Endometrial microvascular endothelial cells (primary cell): ENCODE results near the gene AKR1C1. TPM values are rescaled to one million over a fixed set of nuclear protein-coding genes. Genes with fewer than 3 reads are reported as not detected.
"Not testable (repeated sequence)": the region's sequence is repeated elsewhere in the genome, so short reads cannot be mapped to it uniquely, and the experiment has no call there.

Experiments
- in situ Hi-C: cut with HindIII; loops from 2 replicates; pipeline ENCODE4 v1.10.0; 2017; ENCODE audit warnings: low sequenced_read_pairs, low pct_unique_long_range_greater_than_20kb; ENCODE audit errors: inconsistent ontology term
- total RNA-seq: library from RNA; depleted of rRNA; stranded (reverse); fragments of >200 nt; gene quantifications from one replicate; pipeline ENCODE4 v1.2.3, GENCODE V29; 2015; ENCODE audit errors: inconsistent ontology term

Gene AKR1C1
- total RNA-seq, result under 0.01 TPM

GRCh38 chr10:4962876-4963814, at the start of gene AKR1C1:
AKR1C1 (plus strand) TSS chr10:4963415; CDS start chr10:4963445, 30 bp downstream.
- in situ Hi-C loops, result not testable (repeated sequence)

DNA sequence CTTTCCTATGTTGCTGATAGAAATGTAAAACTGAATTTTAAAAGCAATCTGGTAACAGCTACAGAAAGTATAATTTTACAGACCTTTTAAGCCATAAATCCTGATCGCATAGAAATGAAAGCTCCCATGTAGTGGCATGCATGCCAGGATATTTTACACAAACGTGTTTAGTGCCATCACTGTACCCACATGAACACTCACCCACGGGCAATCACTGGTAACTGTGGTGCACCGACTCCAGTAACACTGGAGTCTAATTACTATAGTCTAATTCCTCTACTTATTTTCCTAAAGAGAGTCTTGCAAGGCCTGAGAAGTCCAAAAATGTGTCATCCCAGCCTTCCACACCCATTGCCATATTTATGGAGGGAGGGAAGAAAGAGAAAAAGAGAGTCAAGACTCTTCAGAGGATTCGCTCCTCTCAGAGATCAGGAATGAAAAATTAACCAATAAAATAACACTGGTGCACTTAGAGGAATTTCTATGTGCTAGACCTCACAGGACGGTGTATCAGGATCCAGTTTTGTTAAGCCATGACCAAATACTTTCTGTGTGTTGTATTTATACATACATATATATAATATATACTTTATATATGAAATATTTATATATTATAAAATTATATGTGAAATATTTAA, 48.9 kb upstream of the AKR1C1 start:
- in situ Hi-C loops, result no loop called here

DNA sequence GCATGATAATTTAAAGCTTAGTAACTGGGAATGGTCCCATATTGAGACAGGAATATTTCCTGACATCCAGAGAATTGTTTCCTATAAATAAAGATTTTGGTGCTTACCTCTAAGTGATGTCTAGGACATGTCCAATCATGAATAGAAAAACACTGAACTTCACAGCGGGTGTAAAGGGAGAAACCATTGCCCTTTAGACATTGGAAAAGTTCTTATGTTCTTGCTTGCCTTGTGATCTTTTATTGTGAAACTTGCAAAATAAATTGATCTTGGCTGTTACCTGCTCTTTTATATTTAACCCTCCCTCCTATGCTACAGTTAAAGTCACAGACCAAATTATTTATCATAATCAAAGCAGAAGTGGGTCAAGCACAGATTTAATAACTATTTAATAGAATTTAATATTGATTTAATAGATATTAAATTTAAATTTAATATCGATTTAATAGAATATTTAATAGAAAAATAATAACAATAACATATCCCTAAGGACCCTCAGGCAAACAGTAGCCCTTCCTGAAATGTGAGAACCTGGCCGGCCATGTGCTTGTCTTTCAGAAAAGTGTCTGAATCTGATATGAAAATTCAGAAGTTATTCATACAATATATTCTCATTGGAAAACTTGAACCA, 47.0 kb upstream of the AKR1C1 start:
- in situ Hi-C loops, result no loop called here

DNA sequence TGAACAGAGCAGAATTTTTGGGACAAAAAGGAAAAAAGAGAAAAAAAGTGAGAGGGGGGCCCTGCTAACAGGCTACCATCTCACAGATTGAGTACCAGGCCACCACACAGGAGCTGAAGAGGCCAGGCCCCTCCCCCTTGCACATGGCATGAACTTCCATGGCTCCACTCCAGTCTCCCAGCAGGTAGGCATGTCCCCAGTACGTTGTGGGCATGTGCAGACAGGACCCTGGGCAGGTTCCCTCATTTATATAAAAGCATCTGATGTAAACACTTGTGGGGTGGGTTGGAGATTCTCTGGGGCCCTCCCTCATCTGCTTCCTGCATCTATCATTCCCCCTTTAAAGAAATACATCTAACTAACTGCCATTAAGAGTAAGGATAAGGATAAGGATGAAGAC, 45.0 kb upstream of the AKR1C1 start:
- in situ Hi-C loops, result no loop called here

DNA sequence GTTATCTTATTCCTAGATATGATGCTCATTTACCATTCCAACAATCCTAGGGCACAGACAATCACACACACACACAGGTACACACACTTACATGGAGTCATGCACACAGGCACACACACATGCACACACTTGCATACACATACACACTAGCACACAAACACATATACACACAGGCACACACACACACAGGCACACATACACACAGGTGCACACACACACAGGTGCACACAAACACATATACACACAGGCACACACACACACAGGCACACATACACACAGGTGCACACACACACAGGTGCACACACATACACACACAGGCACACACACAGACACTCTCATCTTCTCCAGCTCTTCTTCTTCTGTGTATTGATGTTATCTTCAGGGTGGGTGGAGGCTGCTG, 38.7 kb upstream of the AKR1C1 start:
- in situ Hi-C loops, result not testable (repeated sequence)

- in situ Hi-C loops, result no loop called here
These were observed 36.8 kb upstream of the AKR1C1 start for GRCh38 chr10:4926400-4926799.

DNA sequence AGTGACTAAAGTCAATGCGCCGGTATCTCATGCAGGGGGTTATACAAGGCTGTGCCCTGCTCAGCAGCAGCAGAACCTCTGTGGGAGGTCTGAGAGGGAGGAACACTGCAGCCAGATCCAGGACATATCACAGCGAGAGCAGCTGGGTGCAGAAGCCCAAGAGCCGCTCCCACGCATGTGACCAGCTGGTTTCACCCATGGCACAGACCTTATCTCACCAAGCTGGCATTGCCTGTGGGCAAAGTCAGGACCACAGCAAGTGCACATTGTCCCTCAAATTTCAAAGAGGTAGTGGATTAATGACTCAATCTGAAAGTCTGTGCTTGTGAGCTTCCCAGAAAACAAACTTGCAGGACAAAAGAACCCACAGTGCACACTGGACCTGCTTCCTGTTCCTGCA, 31.6 kb upstream of the AKR1C1 start:
- in situ Hi-C loops, result no loop called here

DNA sequence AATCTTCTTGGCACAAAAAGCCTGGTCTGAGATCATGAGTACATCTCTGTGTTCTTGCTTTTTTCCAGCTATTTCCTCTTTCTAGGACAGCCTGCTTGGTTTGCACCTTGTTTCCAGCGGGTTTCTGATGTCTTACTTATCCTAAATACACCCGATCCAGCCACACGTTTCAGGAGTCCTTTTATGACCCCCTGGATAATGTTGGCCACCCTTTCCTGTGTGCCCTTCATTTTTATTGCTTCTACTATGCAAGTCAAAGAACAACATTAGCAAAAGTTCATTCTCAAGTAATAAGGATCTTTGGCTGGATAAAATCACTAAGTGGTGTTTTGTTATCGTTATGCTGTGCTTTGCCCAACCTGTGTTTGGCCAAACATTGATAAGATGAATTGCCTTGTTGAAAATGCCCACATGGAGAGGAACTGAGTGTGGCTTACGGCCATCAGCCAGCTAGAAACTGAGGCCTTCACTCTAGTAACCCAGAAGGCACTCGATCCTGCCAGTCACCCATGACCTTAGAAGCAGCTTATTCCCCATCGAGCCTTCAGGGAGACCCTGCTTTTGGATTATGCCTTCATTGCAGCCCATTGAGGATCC, 28.7 kb upstream of the AKR1C1 start:
- in situ Hi-C loops, result no loop called here

GRCh38 chr10:4937346-4937745, 25.9 kb upstream of the AKR1C1 start:
- in situ Hi-C loops, result no loop called here

- in situ Hi-C loops, result no loop called here
These were observed 23.8 kb upstream of the AKR1C1 start for GRCh38 chr10:4939224-4940072.

DNA sequence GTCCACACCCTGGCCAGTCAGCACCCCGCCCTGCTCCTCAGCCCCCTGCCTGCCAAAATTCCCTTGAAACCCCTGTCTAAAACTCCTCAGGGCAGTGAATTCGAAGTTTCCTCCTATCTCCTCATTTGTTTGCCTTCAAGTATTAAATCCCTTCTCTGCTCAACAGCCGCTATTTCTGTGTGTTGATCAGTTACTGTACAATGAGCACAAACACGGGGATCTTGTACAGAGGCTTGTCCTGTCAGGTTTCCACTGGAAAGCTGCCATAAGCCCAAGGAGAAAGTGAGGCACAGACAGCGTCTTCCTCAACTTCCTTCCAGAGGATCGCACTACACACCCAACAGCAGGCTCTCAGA, 23.2 kb upstream of the AKR1C1 start:
- in situ Hi-C loops, result not testable (repeated sequence)

DNA sequence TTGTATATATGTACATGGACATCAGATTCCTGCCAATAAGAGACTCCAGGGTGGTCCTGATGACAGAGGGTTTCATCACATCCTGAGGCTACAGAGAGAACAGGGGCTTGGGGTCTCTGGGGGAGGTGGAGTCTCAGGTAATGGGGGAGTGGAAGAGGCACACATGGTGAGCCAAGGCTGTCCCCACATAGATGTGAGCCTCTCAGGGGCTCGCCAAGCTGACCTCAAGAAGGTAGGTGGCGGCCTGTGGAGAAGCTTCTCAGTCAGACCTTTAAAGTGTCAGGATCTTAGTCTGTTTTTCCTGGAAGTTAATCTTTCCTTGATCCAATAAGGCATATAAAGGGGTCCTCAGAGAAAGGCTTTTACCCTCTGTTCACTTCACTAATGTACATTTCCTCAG, 22.3 kb upstream of the AKR1C1 start:
- in situ Hi-C loops, result not testable (repeated sequence)

DNA sequence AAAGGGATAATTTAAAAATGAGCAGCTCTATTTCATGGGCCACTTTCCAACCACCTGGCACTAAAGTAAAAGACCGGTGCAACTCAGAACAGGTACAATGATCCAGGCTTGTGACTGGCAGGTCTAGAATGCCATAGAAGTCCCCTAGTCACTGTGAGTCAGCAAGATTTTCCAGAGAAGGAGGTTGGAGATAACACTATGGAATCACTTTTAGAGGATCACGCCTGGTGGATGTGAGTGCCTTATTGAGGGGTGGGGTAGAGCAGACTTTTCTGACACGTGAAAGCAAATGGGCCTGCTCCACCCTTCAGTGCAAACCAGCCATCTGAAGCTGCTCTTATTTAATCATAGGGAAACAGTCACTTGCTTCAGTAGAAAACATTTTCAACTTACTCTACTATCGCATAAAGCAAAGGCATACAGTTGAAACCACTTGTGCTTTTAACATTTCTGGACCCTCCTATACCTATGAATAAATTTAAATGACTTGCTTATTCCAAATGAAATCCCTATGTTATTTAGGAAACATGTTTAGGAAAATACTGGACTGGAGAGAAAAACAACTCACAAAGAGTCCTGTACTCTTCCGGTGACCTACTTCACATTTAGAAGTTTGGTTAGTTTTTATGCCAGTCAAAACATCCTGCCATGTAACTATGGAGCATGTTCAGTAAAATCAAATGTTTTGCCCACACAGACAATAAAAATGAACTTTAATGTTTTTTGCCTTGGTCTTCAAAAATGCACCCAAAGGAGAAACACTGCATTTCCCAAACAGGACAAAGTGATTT, 21.5 kb upstream of the AKR1C1 start:
- in situ Hi-C loops, result no loop called here

- in situ Hi-C loops, result not testable (repeated sequence)
These were observed 20.3 kb upstream of the AKR1C1 start for GRCh38 chr10:4942931-4943330.

DNA sequence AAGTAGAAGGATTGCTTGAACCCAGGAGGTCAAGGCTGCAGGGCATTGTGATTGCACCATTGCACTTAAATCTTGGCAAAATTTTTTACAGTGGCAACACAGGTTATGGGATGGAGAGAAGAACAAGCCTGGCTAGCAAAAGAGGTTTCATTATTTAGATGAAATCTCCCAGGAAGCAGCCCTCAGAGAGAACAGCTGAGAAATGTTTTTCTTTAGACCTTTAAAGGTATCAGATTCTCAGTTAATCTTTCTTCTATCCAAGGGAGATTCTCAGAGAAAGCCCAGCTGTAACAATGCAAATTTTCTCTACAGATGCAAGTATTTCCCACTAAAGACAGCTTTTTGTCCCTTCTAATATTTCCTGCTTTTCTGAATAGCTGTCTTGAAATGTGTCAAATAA, 19.8 kb upstream of the AKR1C1 start:
- in situ Hi-C loops, result not testable (repeated sequence)

DNA sequence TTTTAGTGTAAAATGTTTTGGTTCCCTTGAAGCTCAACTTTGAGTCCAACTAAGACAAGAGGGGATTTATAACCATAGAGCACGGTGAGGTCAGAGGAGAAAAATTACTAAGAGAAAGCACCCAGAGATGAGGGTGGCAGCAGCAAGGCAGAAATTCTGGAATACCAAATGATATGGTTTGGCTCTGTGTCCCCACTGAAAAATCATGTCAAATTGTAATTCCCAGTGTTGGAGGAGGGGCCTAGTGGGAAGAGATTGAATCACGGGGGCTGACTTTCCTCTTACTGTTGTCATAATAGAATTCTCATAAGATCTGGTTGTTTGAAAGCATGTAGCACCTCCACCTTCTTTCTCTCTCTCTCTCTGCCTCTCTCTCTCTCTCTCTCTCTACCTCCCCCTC, 19.4 kb upstream of the AKR1C1 start:
- in situ Hi-C loops, result no loop called here

DNA sequence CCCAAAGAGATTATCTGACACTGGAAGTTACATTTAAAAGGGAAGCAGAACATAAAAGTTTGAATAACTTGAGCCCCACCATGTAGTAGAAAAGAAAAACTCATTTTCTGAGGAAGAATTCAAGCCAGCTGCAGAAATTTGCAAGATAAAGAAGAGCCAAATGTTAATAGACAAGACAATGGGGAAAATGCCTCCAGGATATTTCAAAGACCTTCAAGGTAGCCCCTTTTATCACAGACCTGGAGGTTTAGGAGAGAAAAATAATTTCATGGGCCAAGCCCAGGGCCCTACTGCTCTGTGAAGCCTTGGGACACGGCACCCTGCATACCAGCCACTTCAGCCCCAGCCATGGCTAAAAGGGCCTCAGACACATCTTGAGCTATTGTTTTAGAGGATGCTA, 18.4 kb upstream of the AKR1C1 start:
- in situ Hi-C loops, result no loop called here
